Stimulated activated CD4-positive, alpha-beta T cell treated with anti-CD3 and anti-CD28 coated beads, Interleukin-1b, Interleukin-23, amount 100 ng/mL, for 1 hour (primary cell): ENCODE results near the gene NPEPPS.
A peak's percentile ranks its signal among the peaks of the same experiment; 100 is the strongest.

Experiments
- DNase-seq, 2 donors: peaks; one replicate each; pipeline ENCODE4 v3.0.0-alpha.2; 2020; ENCODE audit warnings: low read depth in 2 of 2

Gene NPEPPS

GRCh38 chr17:47628014-47628566, 97.2 kb downstream of the NPEPPS start:
- DNase-seq: no peak

GRCh38 chr17:47629826-47630225, 98.9 kb downstream of the NPEPPS start:
- no peak for DNase-seq

- DNase-seq: no peak
Observed at GRCh38 chr17:47630614-47631013, 99.7 kb downstream of the NPEPPS start.

- DNase-seq: no peak
Observed at GRCh38 chr17:47632991-47633390, 102.1 kb downstream of the NPEPPS start.

GRCh38 chr17:47633996-47634395, 103.1 kb downstream of the NPEPPS start:
- DNase-seq: no peak

- no peak for DNase-seq
Observed at GRCh38 chr17:47634870-47635269, 104.0 kb downstream of the NPEPPS start.

- no peak for DNase-seq
Observed at GRCh38 chr17:47635734-47636133, 104.8 kb downstream of the NPEPPS start.

GRCh38 chr17:47636273-47637030, 105.5 kb downstream of the NPEPPS start:
- DNase-seq: no peak

- DNase-seq: no peak
Observed at GRCh38 chr17:47638903-47639302, 108.0 kb downstream of the NPEPPS start.

GRCh38 chr17:47640076-47640475, 109.2 kb downstream of the NPEPPS start:
- DNase-seq: no peak

- no peak for DNase-seq
Observed at GRCh38 chr17:47641202-47641601, 110.3 kb downstream of the NPEPPS start.

GRCh38 chr17:47643116-47643515, 112.2 kb downstream of the NPEPPS start:
- DNase-seq: no peak

GRCh38 chr17:47644324-47644723, 113.4 kb downstream of the NPEPPS start:
- DNase-seq: no peak

- peak; percentile 84 to 92 for DNase-seq
Observed at GRCh38 chr17:47649153-47649971, 118.5 kb downstream of the NPEPPS start, which contains the start of gene KPNB1. Gene KPNB1, plus strand, starts transcription at chr17:47649919. Its CDS starts 326 bp downstream, at chr17:47650245.

- DNase-seq: peak in 1 of 2 donors; percentile 38
Observed at GRCh38 chr17:47649972-47650524, 119.1 kb downstream of the NPEPPS start.

GRCh38 chr17:47650525-47651522, 119.9 kb downstream of the NPEPPS start:
- peak; percentile 79 to 82 for DNase-seq

- DNase-seq: no peak
Observed at GRCh38 chr17:47651704-47652103, 120.8 kb downstream of the NPEPPS start.

- DNase-seq: no peak
Observed at GRCh38 chr17:47652570-47652969, 121.7 kb downstream of the NPEPPS start.

GRCh38 chr17:47653442-47653841, 122.5 kb downstream of the NPEPPS start:
- no peak for DNase-seq

- no peak for DNase-seq
Observed at GRCh38 chr17:47654991-47655390, 124.1 kb downstream of the NPEPPS start.

- DNase-seq: no peak
Observed at GRCh38 chr17:47660064-47660492, 129.2 kb downstream of the NPEPPS start.
